DND-41 (cell line): ENCODE measurements around the gene PEDS1.
A peak's percentile ranks its signal among the peaks of the same experiment; 100 is the strongest.

Experiments used
- ATAC-seq: fragments of 200-7000 bp; cut with Tn5 transposase; 3 replicates; pipeline ENCODE4 v1.9.1; 2021; ENCODE audit warnings: low read depth; ENCODE audit not compliant: insufficient read depth
- DNase-seq: peaks from one replicate; pipeline ENCODE4 v3.0.0-alpha.2; 2020
- H2AFZ ChIP-seq: 2 replicates; pipeline ENCODE4 v1.6.0; 2012; ENCODE audit warnings: low read depth, low read length
- H3K27ac ChIP-seq: 2 replicates; pipeline ENCODE4 v1.5.1; 2012; ENCODE audit warnings: low read length, inconsistent platforms
- H3K27me3 ChIP-seq: fragments of 200-600 bp; sonication (generic); 2 replicates; pipeline ENCODE4 v1.6.0; 2012; ENCODE audit warnings: low read length, mild to moderate bottlenecking, inconsistent platforms; ENCODE audit not compliant: insufficient read depth, poor library complexity
- H3K36me3 ChIP-seq: 2 replicates; pipeline ENCODE4 v1.5.1; 2012; ENCODE audit warnings: low read length, inconsistent platforms; ENCODE audit not compliant: insufficient read depth
- H3K4me1 ChIP-seq: 2 replicates; pipeline ENCODE4 v1.5.1; 2012; ENCODE audit warnings: mild to moderate bottlenecking, low read length; ENCODE audit not compliant: insufficient read depth
- H3K4me2 ChIP-seq: 2 replicates; pipeline ENCODE4 v1.6.0; 2012; ENCODE audit warnings: mild to moderate bottlenecking, moderate library complexity, low read length, inconsistent platforms; ENCODE audit not compliant: insufficient read depth
- H3K4me3 ChIP-seq, 2 experiments: fragments of 200-600 bp in 1 of 2; shearing (Covaris generic) in 1 of 2; 2 replicates each; pipeline ENCODE4 v1.5.1; 2012 to 2016; ENCODE audit warnings: inconsistent platforms in 2 of 2, low read length in 2 of 2, mild to moderate bottlenecking in 2 of 2, low read depth in 1 of 2, moderate library complexity in 1 of 2
- H3K79me2 ChIP-seq: 2 replicates; pipeline ENCODE4 v1.6.0; 2012; ENCODE audit warnings: low read length, inconsistent platforms; ENCODE audit not compliant: insufficient read depth
- H3K9ac ChIP-seq: 2 replicates; pipeline ENCODE4 v1.6.0; 2012; ENCODE audit warnings: low read depth, mild to moderate bottlenecking, inconsistent platforms, low read length, moderate library complexity
- H3K9me3 ChIP-seq: 2 replicates; pipeline ENCODE4 v1.5.1; 2012; ENCODE audit warnings: low read length, moderate library complexity, mild to moderate bottlenecking, inconsistent platforms; ENCODE audit not compliant: insufficient read depth, severe bottlenecking
- H4K20me1 ChIP-seq: 2 replicates; pipeline ENCODE4 v1.6.0; 2012; ENCODE audit warnings: low read length; ENCODE audit not compliant: insufficient read depth
- CTCF ChIP-seq: IDR thresholded peaks from 2 replicates; pipeline ENCODE4 v1.5.1; 2012; ENCODE audit warnings: borderline replicate concordance, low read length, moderate library complexity, mild to moderate bottlenecking; ENCODE audit not compliant: poor library complexity, severe bottlenecking; ENCODE audit errors: extremely low read depth
- EZH2 ChIP-seq: IDR thresholded peaks from 3 replicates; pipeline ENCODE4 v1.6.1; 2012; ENCODE audit warnings: borderline replicate concordance, low read depth, mild to moderate bottlenecking, moderate library complexity, low read length, inconsistent platforms; ENCODE audit not compliant: severe bottlenecking

Gene PEDS1

GRCh38 chr20:50194831-50195523, 41.5 kb upstream of the PEDS1 start:
- Histone ChIP-seq H2AFZ (no peak overlapping the region), H3K36me3 (peaks cover 24% of the 10 kb centered on the region), H3K4me2 (no peak overlapping the region), H3K9ac (no peak overlapping the region), H3K9me3 (no peaks in the 10 kb centered on the region), H4K20me1 (peaks cover 42% of the 10 kb centered on the region), H3K27ac (no peak overlapping the region), H3K4me3 (no peak overlapping the region), H3K79me2 (peaks cover 43% of the 10 kb centered on the region), H3K27me3 (no peaks in the 10 kb centered on the region), H3K4me1 (peaks cover 20% of the 10 kb centered on the region)
- TF ChIP-seq CTCF (no peak), EZH2 (no peak)
- DNase-seq = no peak
- no peak for ATAC-seq

- peaks cover 23% of the 10 kb centered on the region for H3K4me1 ChIP-seq
- H3K4me2 ChIP-seq = peak overlapping the region; percentile 99
- no peaks in the 10 kb centered on the region for H3K27me3 ChIP-seq
- peak overlapping the region; percentile 90; the same call in 1 of the 2 replicates for H3K27ac ChIP-seq
- no peak overlapping the region for H2AFZ ChIP-seq
- DNase-seq (no peak), ATAC-seq (no peak)
- no peak for TF ChIP-seq EZH2
- no peak for TF ChIP-seq CTCF
- no peaks in the 10 kb centered on the region for H3K9me3 ChIP-seq
- H3K4me3 ChIP-seq = 0 out of 4 replicates have a peak overlapping the region, but pooled peaks of 1 of the 2 experiments have one; percentile 70
- peaks cover 46% of the 10 kb centered on the region for H4K20me1 ChIP-seq
- H3K79me2 ChIP-seq = peaks cover 43% of the 10 kb centered on the region
- H3K9ac ChIP-seq = no peak overlapping the region
- peaks cover 24% of the 10 kb centered on the region for H3K36me3 ChIP-seq
These were observed 40.9 kb upstream of the PEDS1 start for GRCh38 chr20:50194422-50194830.

GRCh38 chr20:50193836-50194421, 40.4 kb upstream of the PEDS1 start:
- DNase-seq (no peak), ATAC-seq (no peak)
- H3K9ac ChIP-seq = peak overlapping the region; percentile 81
- peak overlapping the region in 1 of 2 experiments; percentile 70; a peak in 2 of 4 replicates for H3K4me3 ChIP-seq
- peaks cover 24% of the 10 kb centered on the region for H3K36me3 ChIP-seq
- H3K79me2 ChIP-seq = peaks cover 43% of the 10 kb centered on the region
- no peak overlapping the region for H2AFZ ChIP-seq
- TF ChIP-seq CTCF (no peak), EZH2 (no peak)
- H3K9me3 ChIP-seq = no peaks in the 10 kb centered on the region
- peaks cover 50% of the 10 kb centered on the region for H4K20me1 ChIP-seq
- H3K4me2 ChIP-seq = peak overlapping the region; percentile 99
- peaks cover 23% of the 10 kb centered on the region for H3K4me1 ChIP-seq
- peak overlapping the region; percentile 90 for H3K27ac ChIP-seq
- no peaks in the 10 kb centered on the region for H3K27me3 ChIP-seq
